B cell (primary cell): ENCODE results near the gene GRIN3A.

ENCODE experiments used
- EZH2 ChIP-seq: IDR thresholded peaks from 2 replicates; pipeline ENCODE4 v1.6.1; 2012; ENCODE audit warnings: borderline replicate concordance, low read depth, mild to moderate bottlenecking, moderate library complexity, low read length; ENCODE audit not compliant: insufficient read depth, poor library complexity, severe bottlenecking
- TF ChIP-seq, protein P1 (sequence below): fragments of 200-600 bp; IDR thresholded peaks from one replicate; pipeline ENCODE4 v1.8.0; 2022; ENCODE audit warnings: antibody characterized with exemption, mild to moderate bottlenecking

GRCh38 chr9:101718192-101718591 lies 20.3 kb downstream of the GRIN3A start:
- TF ChIP-seq, protein P1, sequence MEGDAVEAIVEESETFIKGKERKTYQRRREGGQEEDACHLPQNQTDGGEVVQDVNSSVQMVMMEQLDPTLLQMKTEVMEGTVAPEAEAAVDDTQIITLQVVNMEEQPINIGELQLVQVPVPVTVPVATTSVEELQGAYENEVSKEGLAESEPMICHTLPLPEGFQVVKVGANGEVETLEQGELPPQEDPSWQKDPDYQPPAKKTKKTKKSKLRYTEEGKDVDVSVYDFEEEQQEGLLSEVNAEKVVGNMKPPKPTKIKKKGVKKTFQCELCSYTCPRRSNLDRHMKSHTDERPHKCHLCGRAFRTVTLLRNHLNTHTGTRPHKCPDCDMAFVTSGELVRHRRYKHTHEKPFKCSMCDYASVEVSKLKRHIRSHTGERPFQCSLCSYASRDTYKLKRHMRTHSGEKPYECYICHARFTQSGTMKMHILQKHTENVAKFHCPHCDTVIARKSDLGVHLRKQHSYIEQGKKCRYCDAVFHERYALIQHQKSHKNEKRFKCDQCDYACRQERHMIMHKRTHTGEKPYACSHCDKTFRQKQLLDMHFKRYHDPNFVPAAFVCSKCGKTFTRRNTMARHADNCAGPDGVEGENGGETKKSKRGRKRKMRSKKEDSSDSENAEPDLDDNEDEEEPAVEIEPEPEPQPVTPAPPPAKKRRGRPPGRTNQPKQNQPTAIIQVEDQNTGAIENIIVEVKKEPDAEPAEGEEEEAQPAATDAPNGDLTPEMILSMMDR: no peak
- TF ChIP-seq EZH2: no peak
